ENCODE results near the gene VAMP8.
"Not testable (repeated sequence)": the region's sequence is repeated elsewhere in the genome, so short reads cannot be mapped to it uniquely, and the experiment has no call there.

The VAMP8 gene

DNA sequence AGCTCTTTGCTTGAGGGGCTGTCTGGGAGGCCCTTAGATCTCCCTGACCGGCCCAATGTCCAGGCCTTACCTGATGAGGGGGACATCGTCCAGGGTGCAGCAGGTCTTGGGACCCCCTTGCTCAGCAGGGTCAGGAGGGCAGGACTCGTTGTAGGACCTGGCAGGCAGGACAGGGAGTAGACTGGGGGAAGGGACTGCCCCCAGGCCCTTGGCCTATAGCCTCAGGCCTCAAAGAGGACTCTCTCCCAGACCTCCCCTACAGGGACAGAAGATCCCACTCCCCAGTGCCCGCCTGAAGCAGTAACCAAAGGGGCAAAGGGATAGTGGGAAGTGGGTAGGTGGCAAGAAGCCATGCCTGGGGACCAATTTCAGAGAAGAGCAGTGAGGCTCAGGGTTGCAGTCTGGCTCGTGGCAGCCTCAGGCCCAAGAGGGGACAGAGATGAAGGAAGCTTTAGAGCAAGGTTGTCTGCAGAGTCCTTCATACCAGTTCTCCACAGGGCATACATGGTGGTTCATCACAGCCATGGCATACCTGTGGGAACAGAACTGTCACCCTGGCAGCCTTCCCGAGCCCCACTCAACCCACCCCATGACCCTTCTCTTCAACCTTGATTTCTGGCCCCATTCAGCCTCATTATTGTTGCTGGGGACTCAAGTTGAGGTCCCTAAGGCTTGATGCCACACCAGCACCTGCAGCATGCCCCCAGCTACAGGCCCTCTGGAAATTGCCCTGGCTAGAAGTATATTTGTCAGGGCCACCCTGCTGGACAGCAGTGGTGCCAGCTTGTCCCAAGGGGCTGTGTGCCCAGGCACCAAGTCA is 23.8 kb downstream of the VAMP8 start:
- DNase-seq = no peak

- DNase-seq = peak; percentile 25 to 83
Observed at GRCh38 chr2:85601771-85602475, 24.5 kb downstream of the VAMP8 start.

DNA sequence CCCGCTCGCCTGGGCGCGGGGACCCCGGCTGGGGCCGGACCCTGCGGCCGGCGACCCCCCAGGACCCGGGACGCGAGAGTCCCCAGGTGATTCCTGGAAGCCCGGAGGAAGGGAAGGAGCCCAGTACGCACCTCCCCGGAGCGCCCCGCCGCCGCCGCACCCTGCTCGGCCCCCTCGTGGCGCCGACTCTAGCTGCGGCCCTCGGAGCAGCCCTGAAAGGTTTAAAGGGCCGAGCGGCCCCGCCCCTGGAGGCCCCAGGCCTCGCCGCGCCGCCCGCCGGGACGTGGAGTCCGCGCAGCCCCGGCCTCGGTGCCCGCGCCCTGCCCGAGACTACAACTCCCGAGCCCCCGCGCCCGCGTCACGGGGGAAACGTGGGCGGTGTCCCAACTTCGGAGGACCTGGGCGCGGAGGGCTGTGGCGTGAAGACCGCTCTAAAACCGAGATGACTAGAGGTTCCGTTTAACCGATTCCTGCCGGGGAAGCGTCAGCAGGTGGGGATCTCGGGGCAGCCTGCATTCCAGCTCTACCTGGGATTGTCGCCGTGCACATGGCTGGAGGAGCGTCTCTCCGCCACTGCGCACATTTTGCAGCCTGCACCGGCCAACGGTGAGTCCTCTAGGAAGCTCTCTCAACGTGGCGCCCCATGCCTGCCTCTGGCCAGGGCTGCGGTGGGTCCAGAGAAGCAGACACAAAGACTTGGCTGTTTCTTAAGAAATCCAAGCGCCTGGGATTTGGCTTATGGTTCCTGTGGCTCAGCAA is 25.3 kb downstream of the VAMP8 start, which contains the start of gene TMEM150A:
Gene TMEM150A, minus strand, starts transcription at position 223 of the 759 bp plus-strand sequence. CDS start 750 bp downstream, outside the sequence.
- DNase-seq = peak; percentile 87 to 91

DNA sequence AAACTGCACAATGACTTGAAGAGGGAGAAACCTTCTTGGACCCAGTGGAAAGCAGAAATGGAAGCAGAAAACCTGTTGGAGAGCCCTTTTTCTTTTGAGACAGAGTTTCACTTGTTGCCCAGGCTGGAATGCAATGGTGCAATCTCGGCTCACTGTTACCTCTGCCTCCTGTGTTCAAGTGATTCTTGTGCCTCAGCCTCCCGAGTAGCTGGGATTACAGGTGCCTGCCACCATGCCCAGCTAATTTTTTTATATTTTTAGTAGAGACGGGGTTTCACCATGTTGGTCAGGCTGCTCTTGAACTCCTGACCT is 26.7 kb downstream of the VAMP8 start:
- not testable (repeated sequence) for DNase-seq

DNA sequence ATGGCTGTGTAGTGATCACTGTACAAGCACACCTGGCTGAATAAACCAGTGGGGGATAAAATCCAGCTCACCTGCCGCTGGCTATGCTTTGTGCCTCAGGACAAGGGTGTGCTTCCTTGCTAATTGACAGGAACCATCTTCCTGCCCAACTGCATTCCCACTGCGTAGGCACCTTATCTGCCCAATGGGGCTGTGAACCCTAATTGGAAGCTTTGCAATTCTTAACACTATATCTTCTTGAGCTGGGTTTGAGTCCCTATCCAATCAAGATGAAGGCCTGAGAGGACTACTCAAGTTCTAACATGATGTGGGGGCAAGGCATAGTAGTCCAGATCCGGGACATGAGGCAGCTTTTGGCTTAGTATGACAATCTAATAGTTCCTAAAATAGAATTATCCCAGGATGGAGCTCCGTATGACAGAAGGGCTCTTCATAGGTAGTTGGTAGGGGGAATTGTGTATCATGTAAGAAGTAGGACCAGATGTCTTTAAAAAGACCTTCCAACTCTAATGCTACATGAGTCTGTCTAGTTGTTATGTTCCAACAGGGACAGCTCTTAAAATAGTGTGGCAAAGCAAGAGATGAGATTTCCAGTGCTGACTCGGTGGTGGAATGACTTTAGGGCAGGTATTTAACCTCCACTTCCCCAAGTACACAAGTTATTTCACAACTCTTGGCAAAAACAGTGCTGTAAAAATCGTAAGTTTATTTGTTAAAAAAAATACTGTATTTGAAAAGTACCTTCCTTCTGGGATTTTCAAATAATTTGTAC is 27.4 kb downstream of the VAMP8 start:
- DNase-seq = no peak

- no peak for DNase-seq
Observed at GRCh38 chr2:85605406-85606115, 28.2 kb downstream of the VAMP8 start.

- no peak for DNase-seq
Observed at GRCh38 chr2:85606116-85606455, 28.7 kb downstream of the VAMP8 start.

DNA sequence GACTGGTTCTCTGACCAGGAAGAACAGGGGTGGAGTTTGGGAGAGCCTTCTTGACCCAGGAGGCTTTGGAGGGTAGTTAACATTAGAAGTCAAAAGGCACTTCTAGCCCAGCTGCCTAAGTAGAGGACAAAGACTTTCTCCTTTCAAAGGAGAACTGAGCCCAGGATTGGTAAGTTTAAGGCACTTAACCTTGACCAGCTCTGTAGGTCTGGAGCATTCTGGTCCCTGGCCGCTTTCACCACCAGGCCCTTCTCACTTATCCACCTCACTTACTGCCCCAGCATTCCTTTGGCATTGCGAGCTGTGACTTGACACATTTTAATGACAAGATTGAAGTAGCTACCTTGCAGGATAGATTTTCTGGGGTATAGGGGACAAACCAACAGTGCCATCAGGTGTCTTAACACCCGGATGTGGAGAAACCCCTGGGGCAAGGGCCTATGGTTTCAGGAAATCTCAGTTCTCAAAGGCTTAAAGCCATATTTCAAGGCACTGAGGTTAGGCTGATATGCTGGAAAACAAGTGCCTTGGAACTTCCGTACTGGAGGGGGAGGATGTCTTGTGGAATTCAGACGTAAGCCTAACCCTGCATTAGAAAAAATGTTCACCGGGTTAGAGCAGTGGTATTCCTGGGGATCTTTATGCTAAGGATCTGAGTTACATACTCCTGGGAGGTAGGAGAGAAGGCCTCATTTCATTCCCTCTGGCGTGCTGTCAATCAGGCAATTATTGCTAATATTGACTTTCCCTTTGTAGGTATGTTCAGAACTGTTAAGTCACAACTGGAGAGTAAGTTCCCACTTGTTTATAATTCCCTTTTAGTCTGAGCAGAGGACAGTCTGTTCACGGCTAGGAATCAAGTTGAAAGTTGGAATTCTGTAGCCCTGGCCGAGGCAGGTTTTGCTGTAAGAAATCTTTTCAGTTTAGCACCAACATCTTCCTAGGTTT is 30.2 kb downstream of the VAMP8 start:
- no peak for DNase-seq

GRCh38 chr2:85611217-85611704 is 33.9 kb downstream of the VAMP8 start:
- no peak for DNase-seq

- peak; percentile 67 to 90 for DNase-seq
Observed at GRCh38 chr2:85611705-85612587, 34.6 kb downstream of the VAMP8 start, which contains the start of gene C2orf68. Gene C2orf68, minus strand, starts transcription at chr2:85612066. Its CDS starts 82 bp downstream, at chr2:85611984.

- DNase-seq = no peak
Observed at GRCh38 chr2:85613717-85614515, 36.5 kb downstream of the VAMP8 start.

DNA sequence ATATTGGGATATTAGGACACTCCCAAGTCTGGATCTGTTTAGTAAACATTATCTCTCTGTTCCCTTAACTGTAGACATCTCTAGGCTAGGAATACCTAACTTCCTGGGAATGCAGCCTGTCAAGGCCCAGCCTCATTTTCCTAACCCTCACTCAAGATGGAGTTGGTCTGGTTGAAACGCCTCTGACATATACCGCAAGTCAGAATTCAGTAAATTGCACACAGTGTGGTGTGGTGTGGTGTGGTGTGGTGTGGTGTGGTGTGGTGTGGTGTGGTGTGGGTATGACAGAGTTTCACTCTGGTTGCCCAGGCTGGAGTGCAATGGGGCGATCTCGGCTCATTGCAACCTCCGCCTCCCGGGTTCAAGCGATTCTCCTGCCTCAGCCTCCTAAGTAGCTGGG is 37.4 kb downstream of the VAMP8 start:
- DNase-seq = not testable (repeated sequence)

DNA sequence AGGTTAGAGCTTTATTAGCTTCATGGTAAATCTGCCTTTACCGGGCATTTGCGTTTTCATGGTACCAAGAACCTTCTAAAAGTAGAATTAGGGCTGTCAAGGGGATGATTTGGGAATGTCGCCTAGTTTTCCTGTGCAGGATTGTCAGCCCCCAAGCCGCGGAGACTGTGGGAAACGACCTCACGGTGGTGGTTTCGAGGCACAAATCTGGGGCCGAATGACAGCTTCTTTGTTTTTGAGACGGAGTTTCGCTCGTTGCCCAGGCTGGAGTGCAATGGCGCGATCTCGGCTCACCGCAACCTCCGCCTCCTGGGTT is 38.0 kb downstream of the VAMP8 start:
- no peak for DNase-seq

GRCh38 chr2:85617723-85618122 is 40.3 kb downstream of the VAMP8 start:
- DNase-seq = not testable (repeated sequence)

DNA sequence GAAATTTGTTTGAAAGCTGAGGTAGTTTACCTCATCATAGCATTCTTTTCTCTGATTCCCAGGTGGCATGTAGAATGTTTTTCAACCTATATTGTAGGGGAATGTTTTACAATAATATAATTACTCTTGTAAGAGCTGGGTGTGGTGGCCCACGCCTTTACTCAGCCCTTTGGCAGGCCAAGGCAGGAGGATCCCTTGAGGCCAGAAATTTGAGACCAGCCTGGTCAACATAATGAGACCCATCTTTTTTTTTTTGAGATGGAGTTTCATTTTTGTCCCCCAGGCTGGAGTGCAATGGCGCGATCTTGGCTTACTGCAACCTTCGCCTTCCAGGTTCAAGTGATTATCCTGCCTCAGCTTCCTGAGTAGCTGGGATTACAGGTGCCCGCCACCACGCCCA is 42.2 kb downstream of the VAMP8 start:
- DNase-seq = no peak

DNA sequence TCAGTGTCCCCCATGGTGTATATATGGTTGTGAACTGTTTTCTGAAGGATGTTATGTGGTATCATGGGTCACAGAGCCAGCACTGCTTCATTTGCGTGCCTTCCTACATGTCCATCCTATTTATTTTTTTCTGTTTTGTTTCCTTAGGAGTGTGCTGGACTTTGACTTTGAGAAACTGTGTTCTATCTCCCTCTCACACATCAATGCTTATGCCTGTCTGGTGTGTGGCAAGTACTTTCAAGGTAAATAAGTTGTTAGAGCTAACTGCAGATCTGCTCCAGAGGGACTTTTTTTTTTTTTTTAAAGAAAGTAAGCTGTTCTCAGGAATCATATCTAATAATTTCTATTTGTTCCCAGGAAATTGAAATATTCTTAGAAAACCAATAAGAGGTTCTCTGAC is 44.0 kb downstream of the VAMP8 start:
- no peak for DNase-seq

DNA sequence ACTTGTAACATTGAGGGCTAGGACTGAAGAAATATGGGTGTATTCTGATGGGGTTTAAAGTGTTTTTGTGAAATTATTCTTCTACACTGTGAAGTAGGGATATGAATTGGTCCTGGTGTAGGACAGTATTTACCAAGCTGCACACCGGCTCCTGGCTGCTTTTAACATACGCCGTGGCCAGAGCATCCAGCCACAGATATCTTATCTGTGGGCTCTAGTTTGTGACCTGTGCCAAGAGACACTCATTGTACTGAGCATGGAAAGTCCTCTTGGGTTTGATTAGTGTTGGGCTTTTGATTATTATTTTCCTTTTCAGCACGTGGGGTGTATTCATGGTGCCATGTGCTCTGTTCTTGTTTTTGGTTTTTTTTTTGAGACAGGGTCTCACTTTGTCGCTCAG is 46.6 kb downstream of the VAMP8 start:
- DNase-seq = no peak

DNA sequence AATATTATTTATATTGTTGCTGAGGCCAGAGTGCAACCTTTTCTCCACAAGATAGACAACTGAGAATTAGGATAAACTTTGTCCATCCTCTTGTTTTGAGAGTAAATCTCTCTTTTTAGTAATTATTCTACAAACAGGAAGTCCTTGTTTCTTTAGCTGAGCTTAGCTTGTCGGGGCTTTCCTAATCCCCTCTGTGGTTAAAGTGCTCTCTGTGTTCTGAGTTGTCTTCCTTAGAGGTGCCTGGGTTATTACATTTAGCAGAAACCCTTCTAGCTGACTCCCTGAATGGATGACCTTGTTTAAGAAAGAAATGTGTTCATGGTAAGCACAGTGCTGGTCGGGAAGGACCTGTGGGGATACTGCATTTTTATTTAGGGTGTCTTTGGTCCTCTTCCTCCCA is 51.3 kb downstream of the VAMP8 start:
- no peak for DNase-seq

GRCh38 chr2:85631316-85631715 is 53.9 kb downstream of the VAMP8 start:
- no peak for DNase-seq

All from hippocampal formation (tissue), 2 donors.